Aorta (tissue), 5 donors: ENCODE results near the gene ABCA7. TPM values are rescaled to one million over a fixed set of nuclear protein-coding genes. Genes with fewer than 3 reads are reported as not detected.

Experiments used
- ATAC-seq: fragments of 200-7000 bp; cut with Tn5 transposase; one replicate; pipeline ENCODE4 v1.9.1; 2022; ENCODE audit warnings: moderate library complexity; ENCODE audit not compliant: low FRiP score
- DNase-seq, 2 donors: peaks; one replicate each; pipeline ENCODE4 v3.0.0-alpha.2; 2020
- H3K27ac ChIP-seq, 2 donors: one replicate each; pipeline ENCODE4 v1.5.1; 2013; ENCODE audit warnings: low read length in 2 of 2, mild to moderate bottlenecking in 2 of 2, moderate library complexity in 2 of 2, control low read depth in 1 of 2, inconsistent platforms in 1 of 2, low read depth in 1 of 2
- H3K27me3 ChIP-seq, 2 donors: one replicate each; pipeline ENCODE4 v1.6.1; 2013; ENCODE audit warnings: control low read depth in 1 of 2, low read length in 1 of 2, mild to moderate bottlenecking in 1 of 2, moderate library complexity in 1 of 2; ENCODE audit not compliant: insufficient read depth in 2 of 2, control insufficient read depth in 1 of 2
- H3K36me3 ChIP-seq, 2 donors: one replicate each; pipeline ENCODE4 v1.6.1; 2013; ENCODE audit warnings: control low read depth in 1 of 2, low read length in 1 of 2, mild to moderate bottlenecking in 1 of 2; ENCODE audit not compliant: insufficient read depth in 2 of 2, control insufficient read depth in 1 of 2
- H3K4me1 ChIP-seq, 2 donors: one replicate each; pipeline ENCODE4 v1.6.1; 2013; ENCODE audit warnings: low read length in 2 of 2, control low read depth in 1 of 2, mild to moderate bottlenecking in 1 of 2, moderate library complexity in 1 of 2; ENCODE audit not compliant: insufficient read depth in 2 of 2, control insufficient read depth in 1 of 2
- H3K4me3 ChIP-seq, 2 donors: one replicate each; pipeline ENCODE4 v1.5.1; 2013; ENCODE audit warnings: low read length in 2 of 2, control low read depth in 1 of 2, mild to moderate bottlenecking in 1 of 2
- H3K9me3 ChIP-seq: one replicate; pipeline ENCODE4 v1.6.1; 2013; ENCODE audit warnings: mild to moderate bottlenecking, low read length; ENCODE audit not compliant: control insufficient read depth
- WGBS, 2 donors: extraction: QIAGEN DNeasy Blood & Tissue Kit; methylation state at CpG; one replicate each; pipeline ENCODE4 v1.1.7; 2013; 5-methylcytosine and 5-hydroxymethylcytosine counted together
- intact Hi-C, 2 donors: fragments of 100-400 bp; cut with DNase I; formaldehyde crosslinking; loops; one replicate each; pipeline versions ENCODE4 v1.14.2 to v1.15.0; 2022
- polyA plus RNA-seq, 2 donors: library from polyadenylated mRNA; stranded (reverse); fragments of 200-250 nt; gene quantifications; one replicate each; pipeline ENCODE4 v1.2.3, GENCODE V29; 2013
- total RNA-seq, 2 donors: library from RNA; stranded (reverse); fragmentation: NEBNext Ultra II Directional; extraction: Animal tissue kit (Norgen Biotek cat#: 25700); gene quantifications; one replicate each; pipeline ENCODE4 v1.2.1, GENCODE V29; 2021
- donor health status: healthy with polysubstance abuse.
- donor health status: Bipolar disorder and iron deficiency.
- donor health status: DM: no; HTN: no; CAD: no.
- donor health status: DM: no; HTN: no; CAD: no.
- donor health status: DM: yes; HTN: yes; CAD: no.

The ABCA7 gene
- total and polyA plus RNA-seq, 4 donors: 1.9 to 20.6 (median 8.5) TPM

DNA sequence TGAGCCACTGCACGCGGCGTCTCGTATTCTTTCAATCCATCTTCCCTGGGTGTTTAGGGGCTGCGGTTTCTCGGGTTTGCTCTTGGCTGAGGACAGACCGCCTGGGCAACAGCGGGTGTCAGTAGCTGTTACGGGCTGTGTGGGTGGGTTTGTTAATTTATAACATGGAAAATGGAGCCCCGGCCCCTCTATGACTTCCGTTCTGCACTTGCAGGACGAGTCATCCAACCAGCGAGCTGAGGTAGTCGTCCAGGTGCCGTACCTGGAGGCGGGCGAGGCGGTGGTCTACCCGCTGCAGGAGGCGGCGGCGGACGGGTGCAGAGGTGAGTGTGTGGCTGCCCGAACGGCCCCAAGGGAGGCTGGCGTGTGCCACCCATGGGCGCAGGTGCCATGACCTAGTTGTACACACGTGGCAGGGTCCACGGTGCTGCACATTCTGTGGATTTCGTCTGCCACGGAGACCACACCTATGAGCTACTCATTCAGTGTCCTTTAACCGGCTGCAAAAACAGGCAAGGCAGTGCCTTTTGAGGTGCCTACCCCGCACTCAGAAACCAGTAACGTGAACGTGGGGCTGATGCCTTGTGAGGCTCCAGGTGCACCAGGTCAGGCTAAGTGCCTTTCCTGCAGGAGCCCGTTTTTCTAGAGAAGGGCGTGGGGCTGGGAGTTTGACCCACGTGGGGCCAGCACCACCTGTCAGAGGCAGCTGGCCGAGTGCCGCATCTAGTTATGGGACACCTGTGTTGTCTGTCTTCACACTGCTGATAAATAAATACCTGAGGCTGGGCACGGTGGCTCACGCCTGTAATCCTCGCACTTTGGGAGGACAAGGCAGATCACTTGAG lies 44.3 kb downstream of the ABCA7 start:
- Histone ChIP-seq H3K4me3 (no peak overlapping the region), H3K27ac (no peak overlapping the region), H3K36me3 (no peaks in the 10 kb centered on the region), H3K9me3 (no peaks in the 10 kb centered on the region), H3K27me3 (no peaks in the 10 kb centered on the region), H3K4me1 (no peaks in the 10 kb centered on the region)
- WGBS, 2 donors: 83 to 84% methylated on average over 43 of the region's 43 CpGs
- intact Hi-C loops: no loop called here
- ATAC-seq (no peak), DNase-seq (peak in 1 of 2 donors; percentile 66)

DNA sequence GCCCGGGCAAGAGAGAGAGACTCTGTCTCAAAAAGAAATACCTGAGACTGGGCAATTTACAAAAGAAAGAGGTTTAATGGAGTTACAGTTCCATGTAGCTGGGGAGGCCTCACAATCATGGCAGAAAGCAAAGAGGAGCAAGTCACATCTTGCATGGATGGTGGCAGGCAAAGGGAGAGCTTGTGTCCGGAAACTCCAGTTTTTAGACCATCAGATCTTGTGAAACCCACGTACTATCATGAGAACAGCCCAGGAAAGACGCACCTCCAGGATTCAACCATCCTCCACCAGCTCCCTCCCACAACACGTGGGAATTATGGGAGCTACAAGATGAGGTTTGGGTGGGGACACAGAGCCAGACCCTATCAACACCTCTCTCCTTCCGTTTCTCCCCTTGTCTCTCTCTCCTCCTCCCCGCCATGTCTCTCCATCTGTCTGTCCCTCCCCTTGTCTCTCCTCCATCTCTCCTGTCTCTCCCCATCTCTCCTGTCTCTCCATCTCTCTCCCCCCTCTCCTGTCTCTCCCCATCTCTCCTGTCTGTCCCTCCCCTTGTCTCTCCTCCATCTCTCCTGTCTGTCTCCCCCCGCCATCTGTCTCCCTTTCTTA lies 45.2 kb downstream of the ABCA7 start:
- intact Hi-C loops: no loop called here
- DNase-seq (no peak), ATAC-seq (no peak)
- no peaks in the 10 kb centered on the region for H3K36me3 ChIP-seq
- no peaks in the 10 kb centered on the region for H3K4me1 ChIP-seq
- 64 to 74% methylated on average over 7 to 8 of the region's 8 CpGs for WGBS, 2 donors
- no peak overlapping the region for H3K27ac ChIP-seq
- no peaks in the 10 kb centered on the region for H3K9me3 ChIP-seq
- H3K4me3 ChIP-seq: no peak overlapping the region
- no peaks in the 10 kb centered on the region for H3K27me3 ChIP-seq

GRCh38 chr19:1085676-1086442 lies 46.0 kb downstream of the ABCA7 start:
- Histone ChIP-seq H3K4me1 (no peaks in the 10 kb centered on the region), H3K27me3 (no peaks in the 10 kb centered on the region), H3K36me3 (no peaks in the 10 kb centered on the region), H3K27ac (no peak overlapping the region), H3K4me3 (no peak overlapping the region), H3K9me3 (no peaks in the 10 kb centered on the region)
- DNase-seq: no peak
- intact Hi-C loops: no loop called here
- 75 to 76% methylated on average over 35 to 38 of the region's 38 CpGs for WGBS, 2 donors
- ATAC-seq: no peak

DNA sequence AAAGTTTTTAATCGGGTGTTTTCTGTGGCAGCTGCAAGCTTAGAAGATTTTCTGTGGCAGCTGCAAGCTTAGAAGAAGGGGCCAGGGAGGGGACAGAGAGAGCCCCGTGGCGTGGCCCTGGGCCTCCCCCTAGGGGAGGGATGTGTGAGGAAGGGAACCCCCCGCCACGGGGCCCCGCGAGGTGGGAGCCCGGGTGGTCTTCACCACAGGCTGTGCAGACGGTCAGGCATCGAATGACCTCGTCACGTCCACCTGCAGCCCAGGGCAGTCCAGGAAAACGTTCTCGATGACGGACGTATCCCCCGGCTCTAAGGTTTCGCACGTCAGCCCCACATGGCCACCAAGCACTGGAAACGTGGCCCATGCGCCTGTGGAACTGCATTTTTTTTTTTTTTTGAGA lies 46.7 kb downstream of the ABCA7 start:
- intact Hi-C loops: no loop called here
- no peak overlapping the region for H3K27ac ChIP-seq
- ATAC-seq (no peak), DNase-seq (no peak)
- no peaks in the 10 kb centered on the region for H3K9me3 ChIP-seq
- WGBS, 2 donors: 75 to 76% methylated on average over 21 of the region's 21 CpGs
- H3K4me1 ChIP-seq: no peaks in the 10 kb centered on the region
- peaks cover 0 to 4% of the 10 kb centered on the region in 2 donors for H3K36me3 ChIP-seq
- H3K27me3 ChIP-seq: no peaks in the 10 kb centered on the region
- no peak overlapping the region for H3K4me3 ChIP-seq

- Histone ChIP-seq H3K36me3 (peaks cover 2 to 4% of the 10 kb centered on the region in 2 donors), H3K27ac (no peak overlapping the region), H3K27me3 (no peaks in the 10 kb centered on the region), H3K4me1 (no peaks in the 10 kb centered on the region), H3K9me3 (no peaks in the 10 kb centered on the region), H3K4me3 (no peak overlapping the region)
- 77 to 78% methylated on average over 27 of the region's 27 CpGs for WGBS, 2 donors
- intact Hi-C loops: no loop called here
- DNase-seq: peak in 1 of 2 donors; percentile 87
- ATAC-seq: peak; percentile 69
Measured at GRCh38 chr19:1087813-1088415, 48.0 kb downstream of the ABCA7 start.

DNA sequence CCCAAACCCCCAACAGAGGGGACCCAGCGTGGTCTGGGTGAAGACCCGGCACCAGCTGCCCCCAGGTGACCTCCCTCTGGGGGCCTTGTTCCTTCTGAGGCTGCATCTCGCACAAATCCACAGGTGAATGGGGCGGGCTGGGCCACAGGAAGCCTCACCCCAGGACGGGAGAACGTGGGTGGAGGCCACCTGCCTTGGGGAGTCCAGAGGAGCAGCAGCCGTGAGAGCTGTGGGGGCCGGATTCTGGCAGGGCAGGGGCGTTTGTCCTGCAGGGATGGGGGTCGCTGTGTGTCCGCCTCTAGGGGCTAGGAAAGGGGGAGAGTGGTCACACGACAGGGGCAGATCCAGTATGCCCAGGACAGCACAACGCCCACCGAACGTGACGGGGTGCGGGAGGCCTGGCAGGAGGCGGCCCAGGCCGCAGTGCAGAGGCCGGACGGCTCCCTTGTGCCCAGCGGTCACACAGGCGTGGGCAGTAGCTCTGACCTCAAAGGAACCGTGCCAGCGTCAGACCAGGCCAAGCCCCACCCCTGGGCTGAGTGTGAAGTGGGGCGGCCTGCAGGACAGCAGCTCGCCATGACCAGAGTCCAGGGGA lies 48.6 kb downstream of the ABCA7 start:
- no peaks in the 10 kb centered on the region for H3K4me1 ChIP-seq
- WGBS, 2 donors: 89 to 90% methylated on average over 26 to 27 of the region's 27 CpGs
- ATAC-seq (no peak), DNase-seq (peak in 1 of 2 donors; percentile 78)
- intact Hi-C loops: no loop called here
- H3K4me3 ChIP-seq: no peak overlapping the region
- no peaks in the 10 kb centered on the region for H3K9me3 ChIP-seq
- no peak overlapping the region for H3K27ac ChIP-seq
- H3K36me3 ChIP-seq: peaks cover 2 to 4% of the 10 kb centered on the region in 2 donors
- H3K27me3 ChIP-seq: no peaks in the 10 kb centered on the region

- Histone ChIP-seq H3K27ac (no peak overlapping the region), H3K27me3 (no peaks in the 10 kb centered on the region), H3K4me3 (no peak overlapping the region), H3K4me1 (no peaks in the 10 kb centered on the region), H3K36me3 (peaks cover 2 to 4% of the 10 kb centered on the region in 2 donors), H3K9me3 (no peaks in the 10 kb centered on the region)
- no peak for DNase-seq
- WGBS, 2 donors: 92 to 95% methylated on average over 32 of the region's 32 CpGs
- intact Hi-C loops: no loop called here
- ATAC-seq: no peak
Measured at GRCh38 chr19:1089126-1089771, 49.3 kb downstream of the ABCA7 start.

- Histone ChIP-seq H3K4me3 (no peak overlapping the region), H3K36me3 (peaks cover 2 to 4% of the 10 kb centered on the region in 2 donors), H3K4me1 (no peaks in the 10 kb centered on the region), H3K27me3 (no peaks in the 10 kb centered on the region), H3K27ac (no peak overlapping the region), H3K9me3 (no peaks in the 10 kb centered on the region)
- 82 to 84% methylated on average over 21 to 22 of the region's 22 CpGs for WGBS, 2 donors
- intact Hi-C loops: loop anchor here in 1 of 2 donors (10.0 kb wide), 1 partner anchor 195 kb away; the partner anchor contains the start of genes MED16 and RNU6-9
- ATAC-seq (no peak), DNase-seq (no peak)
Measured at GRCh38 chr19:1089891-1090290, 50.0 kb downstream of the ABCA7 start.
